ENCODE measurements around the gene ZKSCAN1.
"Not testable (repeated sequence)": the region's sequence is repeated elsewhere in the genome, so short reads cannot be mapped to it uniquely, and the experiment has no call there.

GRCh38 chr7:99979814-99980225, 35.6 kb upstream of the ZKSCAN1 start:
- not testable (repeated sequence) for TF ChIP-seq POLR2A (IDR thresholded peaks at IDR 0.05)
- TF ChIP-seq CTCF (IDR thresholded peaks at IDR 0.05) = peak; percentile 51 to 71 (median 68)
